ENCODE measurements around the gene NCBP3. TPM values are rescaled to one million over a fixed set of nuclear protein-coding genes. Genes with fewer than 3 reads are reported as not detected.

NCBP3 gene
- total and polyA plus RNA-seq, 2 of the 8 experiments (the other 6 are each of a cell fraction or from before 2014, with no cell fraction given) = 19.6 to 46.1 TPM

- Histone ChIP-seq H2BK12ac (ENCODE audit: low read depth, low read length) (0 out of 2 replicates have a peak overlapping the region, but pooled peaks have one; percentile 68), H3K23me2 (ENCODE audit: low read depth, low read length) (peaks cover 15% of the 10 kb centered on the region; the same call in 1 of the 2 replicates), H3K23ac (ENCODE audit: insufficient read length) (no peak overlapping the region), H2BK5ac (ENCODE audit: low read depth, low read length) (no peak overlapping the region), H3K4me3 (ENCODE audit: extremely low read depth in 1 of 4, insufficient read depth in 2 of 4, low read depth in 3 of 4, low read length in 4 of 4) (no peak overlapping the region), H2BK20ac (ENCODE audit: low read length) (no peak overlapping the region), H2BK120ac (replicated peaks; ENCODE audit: low read depth, low read length) (no peak overlapping the region), H2AFZ (ENCODE audit: low read length) (no peak overlapping the region), H3K36me3 (ENCODE audit: control insufficient read depth in 2 of 4, insufficient read depth in 4 of 4, low read length in 3 of 4) (no peaks in the 10 kb centered on the region), H4K91ac (replicated peaks; ENCODE audit: insufficient read length, low read length) (no peak overlapping the region), H3K27ac (ENCODE audit: low read depth, low read length) (no peak overlapping the region), H3K9me3 (ENCODE audit: insufficient read depth in 2 of 2, low read depth in 1 of 2, low read length in 1 of 2) (no peaks in the 10 kb centered on the region), H4K8ac (ENCODE audit: extremely low read depth, insufficient read depth, low read length) (peak overlapping the region; percentile 43; the same call in 1 of the 2 replicates), H3K4ac (replicated peaks; ENCODE audit: insufficient read length, low read depth, low read length) (no peak overlapping the region), H3K9ac (replicated peaks in 1 of 4; ENCODE audit: extremely low read depth in 1 of 4, low read depth in 3 of 4, low read length in 3 of 4) (no peak overlapping the region), H3K27me3 (replicated peaks in 1 of 4; ENCODE audit: control insufficient read depth in 3 of 4, extremely low read depth in 1 of 4, insufficient read depth in 3 of 4, low read length in 3 of 4) (peaks cover 0 to 6% (median 1%) of the 10 kb centered on the region in 4 experiments; a peak in 3 of 7 replicates), H3K79me2 (ENCODE audit: control insufficient read depth in 1 of 2, insufficient read depth in 2 of 2, low read length in 2 of 2) (no peaks in the 10 kb centered on the region; a peak in 1 of 4 replicates), H3K4me1 (replicated peaks in 1 of 4; ENCODE audit: control insufficient read depth in 3 of 4, insufficient read depth in 4 of 4, low read length in 3 of 4) (peaks cover 6 to 34% (median 24%) of the 10 kb centered on the region in 4 experiments), H4K20me1 (replicated peaks in 1 of 2; ENCODE audit: control insufficient read depth in 1 of 2, insufficient read depth in 2 of 2, low read length in 2 of 2) (peaks cover 3 to 8% of the 10 kb centered on the region in 2 experiments), H3K14ac (ENCODE audit: insufficient read length) (no peak overlapping the region), H3K18ac (ENCODE audit: extremely low read depth, low read length) (no peak overlapping the region), H4K5ac (ENCODE audit: insufficient read length, low read depth, low read length) (no peak overlapping the region), H3K79me1 (ENCODE audit: low read depth, low read length) (peaks cover 4% of the 10 kb centered on the region; the same call in 1 of the 2 replicates), H3K4me2 (ENCODE audit: insufficient read depth in 1 of 2, low read depth in 2 of 2, low read length in 2 of 2) (peak overlapping the region in 1 of 2 experiments; percentile 77; a peak in 1 of 4 replicates), H2BK15ac (ENCODE audit: low read length) (peak overlapping the region; percentile 97), H3K56ac (replicated peaks; ENCODE audit: insufficient read length, low read depth, low read length) (no peak overlapping the region), H2AK5ac (ENCODE audit: low read depth, low read length) (0 out of 2 replicates have a peak overlapping the region, but pooled peaks have one; percentile 48)
- FAIRE-seq (no peak), DNase-seq (ENCODE audit: low read depth in 1 of 2, low spot score in 2 of 2) (no peak)
- ChIA-PET POLR2A (ENCODE audit: partially characterized antibody) (interaction anchor here (0.6 to 1.2 kb wide), 5 partner anchors 23 to 221 kb away, joined by 3 read pairs; no protein-coding TSS in a partner anchor), CTCF (ENCODE audit: partially characterized antibody) (interaction anchor here (0.6 to 3.6 kb wide), 9 partner anchors 16 to 126 kb away, joined by 3 to 16 read pairs (median 3); partner anchors contain the start of gene NCBP3)
- WGBS, 2 experiments (ENCODE audit: extremely low coverage in 1 of 2, insufficient coverage in 1 of 2, insufficient read length in 1 of 2, insufficient replicate concordance in 2 of 2, low coverage in 1 of 2, low lambda C conversion rate in 2 of 2, missing lambda C conversion rate in 1 of 2) = 70% methylated on average over 4 of the region's 4 CpGs; no CpG with 5 or more reads in 1 of the 2 experiments
- TF ChIP-seq ZNF274 (IDR thresholded peaks at IDR 0.05; ENCODE audit: borderline replicate concordance, extremely low read depth, low read length) (no peak), SUZ12 (IDR thresholded peaks at IDR 0.05; ENCODE audit: low read length) (no peak), PHF8 (conservative IDR thresholded peaks at IDR 0.05; ENCODE audit: low read depth, low read length) (no peak), BCL11A (IDR thresholded peaks at IDR 0.05; ENCODE audit: low read depth in 2 of 2, low read length in 2 of 2) (no peak), NANOG (IDR thresholded peaks at IDR 0.05; ENCODE audit: insufficient read depth, low read depth, low read length, poor library complexity, severe bottlenecking) (no peak), POU5F1 (IDR thresholded peaks at IDR 0.05; ENCODE audit: low read depth, low read length) (no peak), BRCA1 (IDR thresholded peaks at IDR 0.05; ENCODE audit: low read depth, low read length) (no peak), SIN3A (conservative IDR thresholded peaks at IDR 0.05 in 1 of 2, IDR thresholded peaks at IDR 0.05 in 1 of 2; ENCODE audit: low read depth in 1 of 2, low read length in 2 of 2) (no peak), RXRA (IDR thresholded peaks at IDR 0.05; ENCODE audit: insufficient read depth, low read depth, low read length) (no peak), EGR1 (IDR thresholded peaks at IDR 0.05; ENCODE audit: borderline replicate concordance, low read depth, low read length) (no peak), KDM1A (IDR thresholded peaks at IDR 0.05; ENCODE audit: borderline replicate concordance, low read length) (no peak), CREB1 (IDR thresholded peaks at IDR 0.05) (no peak), RFX5 (IDR thresholded peaks at IDR 0.05; ENCODE audit: borderline replicate concordance, low read depth, low read length) (no peak), CEBPB (IDR thresholded peaks at IDR 0.05; ENCODE audit: low read depth, low read length) (no peak)
These were observed 44.8 kb upstream of the NCBP3 start for GRCh38 chr17:3890878-3891219.
